ENCODE measurements around the gene OCSTAMP.

The OCSTAMP gene

DNA sequence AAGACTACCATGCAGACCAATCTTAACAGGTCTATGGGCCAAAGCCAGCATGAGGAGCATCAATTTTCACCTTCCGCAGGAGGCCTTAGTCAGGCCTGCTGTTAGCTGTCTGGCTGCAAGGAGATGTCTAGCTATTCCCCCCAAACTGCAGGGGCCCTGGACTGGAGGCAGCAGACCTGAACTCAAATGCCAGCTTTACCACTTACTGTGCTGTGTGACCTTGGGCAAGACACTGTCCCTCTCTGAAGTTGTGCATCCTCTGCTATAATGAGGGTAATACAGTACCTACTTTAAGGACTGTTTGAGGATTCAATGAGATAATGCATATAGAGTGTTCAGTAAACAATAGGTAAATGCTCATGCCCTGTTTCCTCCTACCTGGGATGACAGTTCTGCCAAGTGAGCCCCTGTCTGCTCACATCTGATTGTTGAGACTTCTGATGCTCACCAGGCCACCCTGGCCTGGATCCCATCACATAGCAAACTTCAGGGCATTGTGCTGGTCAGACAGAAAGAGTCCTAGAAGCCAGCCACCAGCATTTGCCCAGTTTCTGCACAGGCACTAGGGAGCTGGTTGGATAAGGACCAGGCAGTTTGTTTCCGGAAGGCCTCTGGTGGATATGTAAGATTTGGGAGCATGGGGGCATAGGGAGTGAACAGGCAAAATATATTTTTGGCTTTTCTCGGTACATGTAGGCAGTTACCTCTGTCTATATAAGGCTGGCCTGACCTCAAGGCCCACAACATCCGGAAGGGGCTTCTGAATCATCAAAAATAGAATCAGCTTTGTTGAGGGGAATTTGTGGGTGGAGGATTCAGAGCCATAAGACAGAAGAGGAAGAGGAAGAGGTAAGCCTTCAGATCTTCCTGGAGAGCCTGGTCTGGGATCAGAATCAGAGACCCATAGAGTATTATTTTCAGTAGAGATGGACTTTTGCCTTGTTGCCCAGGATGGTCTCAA is 2.3 kb upstream of the OCSTAMP start:
- DNase-seq (ENCODE audit: low spot score): no peak

DNA sequence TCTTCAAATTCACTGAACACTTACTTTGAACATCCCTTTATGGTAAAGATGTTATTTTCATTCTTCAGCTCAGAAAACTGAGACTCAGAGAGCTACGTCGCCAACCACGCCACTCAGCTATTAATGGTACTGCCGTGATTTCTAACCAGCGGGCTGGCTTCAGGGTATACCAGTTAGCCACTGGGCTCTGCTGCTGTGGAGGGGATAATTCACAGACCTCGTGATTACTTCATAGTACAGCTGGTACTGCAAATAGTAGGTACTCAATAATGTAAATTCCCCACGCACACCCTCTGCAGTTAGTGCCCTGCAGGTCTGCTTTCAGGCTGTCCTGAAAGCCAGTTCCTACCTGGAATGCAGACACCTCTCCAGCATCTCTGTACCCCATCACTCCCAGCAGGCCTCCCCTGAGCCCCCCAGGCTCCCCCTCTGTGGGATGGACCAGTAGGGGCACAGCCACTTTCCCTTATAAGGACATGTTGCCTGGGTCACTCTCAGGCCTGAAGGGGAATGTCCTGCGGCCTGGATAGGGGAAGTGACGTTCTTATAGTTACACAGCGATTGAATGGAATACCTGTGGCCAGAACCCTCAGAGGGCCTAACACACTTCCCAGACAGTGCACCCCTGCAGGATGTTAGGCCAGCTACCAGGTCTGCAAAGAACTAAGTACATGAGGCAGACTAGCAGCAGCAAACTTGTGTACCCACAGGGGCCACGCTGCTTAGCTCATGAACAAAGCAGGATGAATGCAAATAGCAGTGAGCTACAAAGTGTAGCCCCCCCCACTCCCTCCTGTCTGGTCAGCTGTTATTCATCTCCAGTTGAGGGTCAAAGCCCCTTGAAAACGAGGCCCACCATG is 1.3 kb upstream of the OCSTAMP start:
- no peak for DNase-seq (ENCODE audit: low spot score)

DNA sequence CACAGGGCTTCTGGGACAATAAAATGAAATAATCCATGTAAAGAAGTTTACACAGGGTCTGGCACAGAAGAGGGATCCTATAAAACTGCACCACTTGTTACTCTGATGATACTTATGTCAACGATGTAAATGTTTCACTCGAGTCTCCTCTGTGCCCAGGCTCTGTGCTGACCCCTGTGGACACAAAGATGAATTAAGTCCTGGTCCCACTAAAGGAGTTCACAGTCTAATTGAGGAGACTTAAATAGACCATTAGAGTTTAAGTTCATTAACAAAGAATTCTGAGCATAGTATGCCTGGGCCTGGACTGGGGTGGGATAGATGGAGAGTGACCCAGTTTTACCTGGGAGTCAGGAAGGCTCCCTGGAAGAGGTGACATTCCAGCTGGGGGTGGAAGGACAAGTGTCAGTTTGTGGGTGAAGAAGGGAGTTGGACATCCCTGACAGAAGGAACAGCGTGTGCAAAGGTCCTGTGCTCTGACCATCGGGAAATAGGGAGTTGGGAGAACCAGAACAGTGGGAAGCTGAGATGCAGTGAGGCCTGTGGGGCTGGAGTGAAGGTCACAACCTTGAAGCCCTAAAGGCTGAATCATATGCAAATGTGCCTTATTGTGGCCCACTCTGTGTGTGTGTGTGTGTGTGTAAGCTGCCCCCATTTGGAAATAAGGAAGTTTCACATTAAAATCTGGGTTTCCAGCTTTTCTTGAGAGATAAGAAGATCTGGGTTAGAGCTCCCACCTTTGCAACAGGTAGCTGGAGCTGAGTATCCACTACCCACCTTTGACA is 1.1 kb downstream of the OCSTAMP start:
- no peak for DNase-seq (ENCODE audit: low spot score)

GRCh38 chr20:46548688-46549087 is 1.8 kb downstream of the OCSTAMP start:
- no peak for DNase-seq (ENCODE audit: low spot score)

DNA sequence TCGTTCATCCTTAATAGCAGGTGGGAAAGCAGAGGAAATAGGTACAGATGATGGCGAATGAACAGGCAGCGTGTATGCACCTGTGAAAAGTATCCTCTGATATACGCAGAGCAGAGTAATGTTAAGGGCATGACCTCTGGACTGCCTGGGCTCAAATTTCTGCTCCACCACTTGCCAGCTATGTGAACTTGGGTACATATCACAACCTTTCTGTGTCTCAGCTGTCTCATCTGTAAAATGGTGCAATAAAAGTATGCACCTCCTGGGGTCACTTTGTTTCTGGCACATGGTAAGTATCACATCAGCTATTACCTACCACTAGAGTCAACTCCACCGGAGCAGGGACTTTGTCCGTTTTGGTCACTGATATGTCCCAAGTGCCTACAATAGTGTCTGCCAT is 2.5 kb downstream of the OCSTAMP start:
- DNase-seq (ENCODE audit: low spot score): no peak

DNA sequence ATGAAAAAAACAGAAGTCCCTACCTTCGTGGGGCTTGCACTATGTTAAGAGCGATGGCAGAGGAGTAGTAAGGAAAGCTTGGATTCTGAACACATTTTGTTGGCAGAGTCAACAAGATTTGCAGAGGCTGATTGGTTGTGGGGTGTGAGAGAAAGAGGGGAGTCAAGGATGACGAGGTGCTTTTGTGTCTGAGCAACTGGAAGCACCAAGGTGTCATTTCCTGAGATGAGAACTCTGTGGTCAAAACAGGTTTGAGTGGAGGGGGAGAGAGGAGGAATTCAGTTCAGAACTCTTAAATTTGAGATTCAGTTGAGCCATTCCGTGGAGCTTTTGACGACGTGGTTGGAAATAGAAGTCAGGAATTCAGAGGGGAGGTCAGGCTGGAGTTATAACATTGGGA is 3.5 kb downstream of the OCSTAMP start:
- no peak for DNase-seq (ENCODE audit: low spot score)

DNA sequence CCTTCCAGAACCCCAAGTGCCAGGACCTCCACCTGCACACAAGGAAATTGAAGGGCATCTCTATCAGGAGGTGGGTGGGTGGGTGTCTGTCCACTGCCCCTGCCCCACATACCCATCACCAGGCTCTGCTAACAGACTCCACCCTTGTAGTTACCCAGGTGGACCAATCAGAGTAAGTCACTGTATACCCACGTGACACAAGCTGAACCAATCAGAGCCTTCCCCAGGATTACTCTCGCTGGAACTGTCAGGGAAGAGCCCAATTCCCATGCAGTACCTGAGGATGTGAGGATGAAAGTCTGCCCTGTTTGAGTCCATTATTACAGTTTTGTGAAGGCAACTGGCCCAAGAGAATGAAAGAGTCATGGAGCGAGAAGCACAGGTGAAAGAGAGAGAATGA is 4.2 kb downstream of the OCSTAMP start:
- no peak for DNase-seq (ENCODE audit: low spot score)

GRCh38 chr20:46545827-46546138 is 4.7 kb downstream of the OCSTAMP start:
- DNase-seq (ENCODE audit: low spot score): no peak

GRCh38 chr20:46545077-46545826 is 5.2 kb downstream of the OCSTAMP start:
- DNase-seq (ENCODE audit: low spot score): peak; percentile 42

DNA sequence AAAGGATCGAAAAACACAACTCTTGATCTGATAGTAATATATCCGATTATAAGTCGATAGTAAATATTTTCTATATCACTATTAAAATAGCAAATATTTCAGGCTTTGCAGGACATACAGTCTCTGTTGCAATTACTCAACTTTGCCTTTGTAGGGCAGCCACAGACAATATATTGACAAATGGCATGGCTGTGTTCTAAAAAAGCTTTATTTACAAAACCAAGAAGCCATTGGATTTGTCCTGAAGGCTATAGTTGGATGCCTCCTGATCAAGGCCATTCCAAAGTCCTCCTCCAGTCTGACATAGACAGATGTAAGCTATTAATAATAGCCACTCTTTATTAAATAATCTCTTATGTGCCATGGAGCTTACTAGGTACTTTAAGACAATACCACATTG is 5.9 kb downstream of the OCSTAMP start:
- no peak for DNase-seq (ENCODE audit: low spot score)

- no peak for DNase-seq (ENCODE audit: low spot score)
These were observed 6.5 kb downstream of the OCSTAMP start for GRCh38 chr20:46543959-46544358.

DNA sequence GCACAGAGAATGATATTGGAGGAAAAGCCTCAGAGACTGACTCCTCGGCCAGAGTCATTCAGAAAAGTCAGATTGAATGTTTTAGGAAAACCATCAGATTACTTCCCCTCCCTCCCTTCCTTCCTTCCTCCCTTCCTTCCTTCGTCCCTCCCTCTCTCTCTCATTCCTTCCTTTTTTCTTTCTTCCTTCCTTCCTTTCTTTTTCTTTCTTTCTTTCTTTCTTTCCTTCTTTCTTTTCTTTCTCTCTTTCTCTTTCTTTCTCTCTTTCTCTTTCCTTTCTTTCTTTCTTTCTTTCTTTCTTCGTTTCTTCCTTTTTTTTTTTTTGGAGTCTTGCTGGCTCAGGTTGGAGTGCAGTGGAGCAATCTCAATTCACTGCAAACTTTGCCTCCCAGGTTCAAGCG is 7.4 kb downstream of the OCSTAMP start:
- no peak for DNase-seq (ENCODE audit: low spot score)

- DNase-seq (ENCODE audit: low spot score): no peak
These were observed 9.1 kb downstream of the OCSTAMP start for GRCh38 chr20:46541229-46541935.

GRCh38 chr20:46539113-46539512 is 11.3 kb downstream of the OCSTAMP start:
- no peak for DNase-seq (ENCODE audit: low spot score)

- no peak for DNase-seq (ENCODE audit: low spot score)
These were observed 19.8 kb downstream of the OCSTAMP start for GRCh38 chr20:46530640-46531039.

GRCh38 chr20:46523696-46524328 is 26.6 kb downstream of the OCSTAMP start:
- no peak for DNase-seq (ENCODE audit: low spot score)

GRCh38 chr20:46523108-46523507 is 27.3 kb downstream of the OCSTAMP start:
- DNase-seq (ENCODE audit: low spot score): no peak

GRCh38 chr20:46520976-46521579 is 29.4 kb downstream of the OCSTAMP start:
- peak; percentile 75 for DNase-seq (ENCODE audit: low spot score)

DNA sequence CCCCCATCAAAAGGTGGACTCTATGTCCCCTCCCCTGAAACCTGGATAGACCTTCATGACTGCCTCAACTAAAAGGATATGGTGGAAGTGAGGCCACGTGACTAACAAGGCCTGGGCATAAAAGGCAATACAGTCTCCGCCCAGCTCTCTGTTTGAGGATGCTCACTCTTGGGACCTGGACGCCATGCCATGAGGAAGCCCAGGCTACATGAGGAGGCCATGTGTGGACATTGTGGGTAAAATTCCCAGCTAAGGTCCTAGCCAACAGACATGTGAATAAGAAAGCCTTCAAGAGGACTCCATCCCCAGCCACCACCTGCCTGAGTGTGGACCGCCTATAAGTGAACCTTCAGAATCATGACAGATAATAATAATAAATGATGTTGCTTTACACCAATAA is 29.9 kb downstream of the OCSTAMP start:
- DNase-seq (ENCODE audit: low spot score): no peak

DNA sequence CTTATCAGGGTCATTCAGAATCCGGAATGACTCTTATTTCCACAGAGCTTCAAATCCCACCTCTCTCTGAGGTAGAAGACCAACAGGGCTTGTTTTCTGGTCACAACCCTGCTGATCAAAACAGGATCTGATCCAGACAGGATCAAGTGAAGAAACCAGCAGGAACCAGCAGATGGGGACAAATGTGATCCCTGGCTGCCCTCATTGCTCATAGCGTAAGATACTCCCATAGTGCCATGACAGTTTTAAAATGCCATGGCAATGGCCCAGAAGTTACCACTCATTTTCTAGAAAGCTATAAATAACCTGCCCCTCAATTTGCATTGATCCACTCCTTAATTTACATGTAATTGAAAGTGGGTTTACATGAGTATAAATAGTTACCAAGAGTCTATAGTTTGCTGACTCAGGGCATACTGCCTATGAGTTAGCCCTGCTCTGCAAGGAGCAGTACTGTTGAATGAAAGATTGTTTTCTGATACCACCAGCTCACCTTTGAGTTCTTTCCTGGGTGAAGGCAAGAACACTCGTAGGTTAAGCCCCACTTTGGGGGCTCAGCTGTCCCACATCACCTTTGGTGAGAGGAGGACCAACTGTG is 30.9 kb downstream of the OCSTAMP start:
- DNase-seq (ENCODE audit: low spot score): no peak
